GM19043 (cell line): ENCODE measurements around the gene CLEC4C.

Experiments
- ATAC-seq: cut with Tn5 transposase; IDR thresholded peaks from one replicate; pipeline ENCODE4 v1.9.1; 2021; ENCODE audit warnings: low read depth; ENCODE audit not compliant: unreplicated experiment

CLEC4C gene

GRCh38 chr12:7729746-7730145 is 17.4 kb downstream of the CLEC4C start:
- no peak for ATAC-seq

- ATAC-seq: no peak
Measured at GRCh38 chr12:7723926-7724325, 23.2 kb downstream of the CLEC4C start.

- ATAC-seq: no peak
Measured at GRCh38 chr12:7719946-7720730, 27.0 kb downstream of the CLEC4C start.

- no peak for ATAC-seq
Measured at GRCh38 chr12:7716381-7716780, 30.8 kb downstream of the CLEC4C start.

GRCh38 chr12:7712841-7713442 is 34.2 kb downstream of the CLEC4C start:
- no peak for ATAC-seq

GRCh38 chr12:7711133-7711532 is 36.0 kb downstream of the CLEC4C start, which contains the start of gene DPPA3:
Gene DPPA3 (plus strand): TSS chr12:7711433. CDS start chr12:7711571, 138 bp downstream.
- ATAC-seq: no peak

GRCh38 chr12:7709969-7710675 is 37.1 kb downstream of the CLEC4C start:
- no peak for ATAC-seq

- ATAC-seq: no peak
Measured at GRCh38 chr12:7705846-7706245, 41.3 kb downstream of the CLEC4C start.

- ATAC-seq: no peak
Measured at GRCh38 chr12:7695566-7696197, 51.5 kb downstream of the CLEC4C start, which contains the start of gene GDF3. Gene GDF3 (minus strand): TSS chr12:7695775. CDS start chr12:7695728, 47 bp downstream.

GRCh38 chr12:7695237-7695560 is 52.0 kb downstream of the CLEC4C start:
- no peak for ATAC-seq

GRCh38 chr12:7694556-7695236 is 52.5 kb downstream of the CLEC4C start:
- no peak for ATAC-seq

GRCh38 chr12:7693793-7694192 is 53.4 kb downstream of the CLEC4C start:
- ATAC-seq: no peak

GRCh38 chr12:7681535-7681934 is 65.6 kb downstream of the CLEC4C start:
- no peak for ATAC-seq
